Measurements from ENCODE around the gene MCF2. TPM values are rescaled to one million over a fixed set of nuclear protein-coding genes. Genes with fewer than 3 reads are reported as not detected.

MCF2 gene
- total RNA-seq, 2 experiments from 2014 or later = 0.89 to 1.1 TPM

DNA sequence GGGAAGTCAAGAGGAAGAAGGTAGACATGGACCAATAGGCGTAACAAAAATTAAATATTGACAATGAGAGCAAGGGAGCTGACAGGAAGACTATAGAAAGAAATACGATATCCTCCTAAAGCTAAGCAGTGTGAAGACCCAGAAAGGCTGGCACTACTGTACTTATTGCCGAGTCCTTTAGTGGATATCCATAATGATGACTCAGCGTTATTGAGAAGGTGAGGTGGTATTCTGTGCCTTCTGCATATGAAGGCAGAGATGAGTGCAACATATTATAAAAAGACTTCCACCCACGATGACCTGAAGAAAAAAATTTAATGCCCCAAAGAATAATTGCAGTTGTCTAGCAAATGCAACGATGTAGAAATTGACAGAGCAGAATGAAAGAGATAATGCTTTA lies 13.0 kb upstream of the MCF2 start:
- ChIA-PET POLR2A (no interaction called here), CTCF (no interaction called here)
- Mint-ChIP-seq H3K27me3 (no peaks in the 10 kb centered on the region), H3K36me3 (ENCODE audit: low read depth) (peaks cover 17% of the 10 kb centered on the region), H3K9me3 (no peaks in the 10 kb centered on the region), H3K4me3 (no peak overlapping the region), H3K27ac (no peak overlapping the region), H3K4me1 (ENCODE audit: low read depth) (no peaks in the 10 kb centered on the region)
- H3K27ac ChIP-seq (ENCODE audit: low read depth in 1 of 2, low read length in 2 of 2) = no peak overlapping the region
- no peaks in the 10 kb centered on the region for H3K27me3 ChIP-seq (ENCODE audit: control insufficient read depth in 1 of 2, insufficient read depth in 2 of 2, low read length in 2 of 2)
- TF ChIP-seq, protein P1, sequence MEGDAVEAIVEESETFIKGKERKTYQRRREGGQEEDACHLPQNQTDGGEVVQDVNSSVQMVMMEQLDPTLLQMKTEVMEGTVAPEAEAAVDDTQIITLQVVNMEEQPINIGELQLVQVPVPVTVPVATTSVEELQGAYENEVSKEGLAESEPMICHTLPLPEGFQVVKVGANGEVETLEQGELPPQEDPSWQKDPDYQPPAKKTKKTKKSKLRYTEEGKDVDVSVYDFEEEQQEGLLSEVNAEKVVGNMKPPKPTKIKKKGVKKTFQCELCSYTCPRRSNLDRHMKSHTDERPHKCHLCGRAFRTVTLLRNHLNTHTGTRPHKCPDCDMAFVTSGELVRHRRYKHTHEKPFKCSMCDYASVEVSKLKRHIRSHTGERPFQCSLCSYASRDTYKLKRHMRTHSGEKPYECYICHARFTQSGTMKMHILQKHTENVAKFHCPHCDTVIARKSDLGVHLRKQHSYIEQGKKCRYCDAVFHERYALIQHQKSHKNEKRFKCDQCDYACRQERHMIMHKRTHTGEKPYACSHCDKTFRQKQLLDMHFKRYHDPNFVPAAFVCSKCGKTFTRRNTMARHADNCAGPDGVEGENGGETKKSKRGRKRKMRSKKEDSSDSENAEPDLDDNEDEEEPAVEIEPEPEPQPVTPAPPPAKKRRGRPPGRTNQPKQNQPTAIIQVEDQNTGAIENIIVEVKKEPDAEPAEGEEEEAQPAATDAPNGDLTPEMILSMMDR (IDR thresholded peaks at IDR 0.05) = no peak
- intact Hi-C loops (cut with DNase I, micrococcal nuclease) = no loop called here
- DNase-seq (no peak), ATAC-seq (ENCODE audit: poor library complexity) (no peak)
- H3K4me3 ChIP-seq (ENCODE audit: low read length) = no peak overlapping the region
- no peaks in the 10 kb centered on the region for H3K4me1 ChIP-seq (ENCODE audit: insufficient read depth, low read length)
- no peaks in the 10 kb centered on the region for H3K36me3 ChIP-seq (ENCODE audit: insufficient read depth, low read length)
- H3K9me3 ChIP-seq (ENCODE audit: control insufficient read depth in 1 of 2, insufficient read depth in 1 of 2, low read length in 2 of 2) = no peaks in the 10 kb centered on the region

DNA sequence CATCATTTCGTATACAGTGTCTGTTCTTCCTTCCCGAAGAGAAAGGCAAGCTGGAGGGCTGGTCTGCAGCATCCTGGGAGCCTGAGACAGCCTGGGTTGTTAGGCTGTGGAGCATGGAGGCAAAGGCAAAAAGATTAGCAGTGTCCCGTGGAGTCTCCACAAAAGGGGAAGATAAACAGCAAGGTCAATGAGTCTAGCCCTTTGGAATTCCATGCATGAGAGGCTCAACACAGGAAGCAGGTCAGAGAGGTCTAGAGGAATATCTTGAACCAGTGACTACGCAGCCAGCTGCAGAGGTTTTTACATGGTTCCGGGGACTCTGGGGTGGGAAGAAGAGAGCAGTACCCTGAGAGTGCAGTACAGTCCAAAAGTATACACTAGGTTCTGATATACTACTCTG lies 12.2 kb upstream of the MCF2 start:
- no peaks in the 10 kb centered on the region for H3K27me3 ChIP-seq (ENCODE audit: control insufficient read depth in 1 of 2, insufficient read depth in 2 of 2, low read length in 2 of 2)
- intact Hi-C loops (cut with DNase I, micrococcal nuclease) = no loop called here
- no peak overlapping the region for H3K4me3 Mint-ChIP-seq
- H3K4me3 ChIP-seq (ENCODE audit: low read length) = no peak overlapping the region
- ChIA-PET POLR2A (no interaction called here), CTCF (no interaction called here)
- no peak overlapping the region for H3K27ac Mint-ChIP-seq
- ATAC-seq (ENCODE audit: poor library complexity) (no peak), DNase-seq (no peak)
- H3K36me3 Mint-ChIP-seq (ENCODE audit: low read depth) = peaks cover 9% of the 10 kb centered on the region
- no peaks in the 10 kb centered on the region for H3K27me3 Mint-ChIP-seq
- H3K4me1 Mint-ChIP-seq (ENCODE audit: low read depth) = no peaks in the 10 kb centered on the region
- no peaks in the 10 kb centered on the region for H3K9me3 Mint-ChIP-seq
- H3K4me1 ChIP-seq (ENCODE audit: insufficient read depth, low read length) = no peaks in the 10 kb centered on the region
- H3K9me3 ChIP-seq (ENCODE audit: control insufficient read depth in 1 of 2, insufficient read depth in 1 of 2, low read length in 2 of 2) = no peaks in the 10 kb centered on the region
- no peaks in the 10 kb centered on the region for H3K36me3 ChIP-seq (ENCODE audit: insufficient read depth, low read length)
- no peak overlapping the region for H3K27ac ChIP-seq (ENCODE audit: low read depth in 1 of 2, low read length in 2 of 2)
- TF ChIP-seq, protein P1 (IDR thresholded peaks at IDR 0.05) = no peak

DNA sequence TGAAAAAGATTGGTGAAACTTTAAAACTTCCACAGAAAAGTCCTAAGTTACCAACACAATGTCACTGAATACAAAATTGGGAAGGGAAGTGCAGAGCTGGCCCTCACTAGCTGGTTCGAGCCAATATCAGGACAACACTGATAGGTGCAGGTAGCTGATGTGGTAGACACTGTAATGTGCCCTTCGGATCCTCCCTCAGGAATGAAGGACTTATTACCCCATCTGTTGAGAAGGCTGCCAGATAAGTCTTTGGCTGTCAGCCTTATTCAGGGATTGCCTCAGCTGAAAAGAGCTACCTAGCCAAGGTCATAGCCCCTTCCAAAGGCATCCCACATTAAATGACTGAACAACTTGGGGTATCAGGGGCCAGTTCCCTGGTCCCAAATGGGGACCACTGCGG lies 5.3 kb downstream of the MCF2 start:
- CTCF ChIA-PET = no interaction called here
- H3K4me1 ChIP-seq (ENCODE audit: insufficient read depth, low read length) = no peaks in the 10 kb centered on the region
- H3K4me1 Mint-ChIP-seq (ENCODE audit: low read depth) = no peaks in the 10 kb centered on the region
- intact Hi-C loops (cut with DNase I, micrococcal nuclease) = no loop called here
- ATAC-seq (ENCODE audit: poor library complexity) (no peak), DNase-seq (no peak)
- peaks cover 0 to 4% of the 10 kb centered on the region in 2 experiments for H3K27me3 ChIP-seq (ENCODE audit: control insufficient read depth in 1 of 2, insufficient read depth in 2 of 2, low read length in 2 of 2)
- no peaks in the 10 kb centered on the region for H3K36me3 ChIP-seq (ENCODE audit: insufficient read depth, low read length)
- H3K9me3 Mint-ChIP-seq = no peaks in the 10 kb centered on the region
- no peak overlapping the region for H3K4me3 Mint-ChIP-seq
- no peaks in the 10 kb centered on the region for H3K36me3 Mint-ChIP-seq (ENCODE audit: low read depth)
- no peak overlapping the region for H3K27ac Mint-ChIP-seq
- POLR2A ChIA-PET = no interaction called here
- no peak overlapping the region for H3K27ac ChIP-seq (ENCODE audit: low read depth in 1 of 2, low read length in 2 of 2)
- TF ChIP-seq, protein P1 (IDR thresholded peaks at IDR 0.05) = no peak
- H3K27me3 Mint-ChIP-seq = no peaks in the 10 kb centered on the region
- no peaks in the 10 kb centered on the region for H3K9me3 ChIP-seq (ENCODE audit: control insufficient read depth in 1 of 2, insufficient read depth in 1 of 2, low read length in 2 of 2)
- no peak overlapping the region for H3K4me3 ChIP-seq (ENCODE audit: low read length)

Data from CD4-positive, alpha-beta T cell (primary cell).